OCI-LY7 (cell line): ENCODE measurements around the gene OR7C2.

Source experiments
- EZH2phosphoT487 ChIP-seq: fragments of 200-600 bp; sonication (generic); IDR thresholded peaks from 2 replicates; pipeline ENCODE4 v1.6.1; 2018; ENCODE audit warnings: low read depth, borderline replicate concordance, mild to moderate bottlenecking, mixed run types, antibody characterized with exemption, low read length, moderate library complexity, mixed read lengths
- TF ChIP-seq, protein P1 (sequence below): fragments of 200-600 bp; sonication (generic); conservative IDR thresholded peaks from 2 replicates; pipeline ENCODE4 v1.5.1; 2014; ENCODE audit warnings: mild to moderate bottlenecking, antibody characterized with exemption, low read length, moderate library complexity, mixed read lengths

GRCh38 chr19:14933506-14933905 is 7.8 kb upstream of the OR7C2 start:
- TF ChIP-seq, protein P1, sequence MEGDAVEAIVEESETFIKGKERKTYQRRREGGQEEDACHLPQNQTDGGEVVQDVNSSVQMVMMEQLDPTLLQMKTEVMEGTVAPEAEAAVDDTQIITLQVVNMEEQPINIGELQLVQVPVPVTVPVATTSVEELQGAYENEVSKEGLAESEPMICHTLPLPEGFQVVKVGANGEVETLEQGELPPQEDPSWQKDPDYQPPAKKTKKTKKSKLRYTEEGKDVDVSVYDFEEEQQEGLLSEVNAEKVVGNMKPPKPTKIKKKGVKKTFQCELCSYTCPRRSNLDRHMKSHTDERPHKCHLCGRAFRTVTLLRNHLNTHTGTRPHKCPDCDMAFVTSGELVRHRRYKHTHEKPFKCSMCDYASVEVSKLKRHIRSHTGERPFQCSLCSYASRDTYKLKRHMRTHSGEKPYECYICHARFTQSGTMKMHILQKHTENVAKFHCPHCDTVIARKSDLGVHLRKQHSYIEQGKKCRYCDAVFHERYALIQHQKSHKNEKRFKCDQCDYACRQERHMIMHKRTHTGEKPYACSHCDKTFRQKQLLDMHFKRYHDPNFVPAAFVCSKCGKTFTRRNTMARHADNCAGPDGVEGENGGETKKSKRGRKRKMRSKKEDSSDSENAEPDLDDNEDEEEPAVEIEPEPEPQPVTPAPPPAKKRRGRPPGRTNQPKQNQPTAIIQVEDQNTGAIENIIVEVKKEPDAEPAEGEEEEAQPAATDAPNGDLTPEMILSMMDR = no peak
- no peak for TF ChIP-seq EZH2phosphoT487
